BJ (cell line): ENCODE results near the gene CPA4. TPM values are rescaled to one million over a fixed set of nuclear protein-coding genes. Genes with fewer than 3 reads are reported as not detected.

Source experiments
- CTCF ChIA-PET: fragments of 350-600 bp; formaldehyde crosslinking; extraction: SDS; loops from one replicate; lab custom pipeline; 2021; ENCODE audit warnings: antibody characterized with exemption, inconsistent platforms; lab: Yijun Ruan, JAX
- POLR2A ChIA-PET: fragments of 300-600 bp; sonication (Branson Sonifier 250); formaldehyde crosslinking; extraction: SDS; loops from one replicate; lab custom pipeline; 2021; ENCODE audit warnings: antibody characterized with exemption; lab: Charles Lee
- DNase-seq: peaks from one replicate; pipeline ENCODE4 v3.0.0-alpha.2; 2011; ENCODE audit warnings: low read depth
- H3K27me3 ChIP-seq: 2 replicates; pipeline ENCODE4 v1.6.0; 2011; ENCODE audit warnings: low read length; ENCODE audit not compliant: control insufficient read depth, insufficient read depth
- H3K36me3 ChIP-seq: 2 replicates; pipeline ENCODE4 v1.5.1; 2011; ENCODE audit warnings: low read length; ENCODE audit not compliant: control insufficient read depth, insufficient read depth
- H3K4me3 ChIP-seq: 2 replicates; pipeline ENCODE4 v1.5.1; 2011; ENCODE audit warnings: low read depth, mild to moderate bottlenecking, control low read depth, low read length
- CTCF ChIP-seq: IDR thresholded peaks from 2 replicates; pipeline ENCODE4 v1.5.1; 2011; ENCODE audit warnings: low read depth, mild to moderate bottlenecking, control low read depth, inconsistent platforms, low read length, moderate library complexity; ENCODE audit not compliant: insufficient read depth
- polyA plus RNA-seq: library from polyadenylated mRNA; depleted of rRNA; stranded (reverse); fragments of >200 nt; gene quantifications from 2 replicates; pipeline ENCODE4 v1.2.3, GENCODE V29; 2011

Gene CPA4
- polyA plus RNA-seq, 1 experiment, result 52.5 TPM

- Histone ChIP-seq H3K36me3 (no peaks in the 10 kb centered on the region), H3K4me3 (no peak overlapping the region), H3K27me3 (no peaks in the 10 kb centered on the region; the same call in 1 of the 2 replicates)
- ChIA-PET POLR2A (no interaction called here), CTCF (interaction anchor here (0.6 to 1.0 kb wide), 2 partner anchors 27 to 125 kb away, joined by 3 to 4 read pairs; no protein-coding TSS in a partner anchor)
- no peak for DNase-seq
- TF ChIP-seq CTCF, result no peak
These were observed 24.3 kb upstream of the CPA4 start for GRCh38 chr7:130268463-130269317.

- ChIA-PET CTCF (interaction anchor here (0.6 kb wide), 1 partner anchor 126 kb away, joined by 3 read pairs; no protein-coding TSS in a partner anchor), POLR2A (no interaction called here)
These were observed 23.7 kb upstream of the CPA4 start for GRCh38 chr7:130269318-130269694.

GRCh38 chr7:130270947-130271800, 21.8 kb upstream of the CPA4 start:
- CTCF ChIA-PET, result no interaction called here
- no peaks in the 10 kb centered on the region; the same call in 1 of the 2 replicates for H3K27me3 ChIP-seq
- H3K36me3 ChIP-seq, result no peaks in the 10 kb centered on the region
- TF ChIP-seq CTCF, result no peak
- DNase-seq, result no peak
- POLR2A ChIA-PET, result no interaction called here
- H3K4me3 ChIP-seq, result no peak overlapping the region

More at GRCh38 chr7:130269318-130269694, 23.7 kb upstream of the CPA4 start:
- no peaks in the 10 kb centered on the region; the same call in 1 of the 2 replicates for H3K27me3 ChIP-seq
- DNase-seq, result no peak
- no peak for TF ChIP-seq CTCF
- H3K36me3 ChIP-seq, result no peaks in the 10 kb centered on the region
- H3K4me3 ChIP-seq, result no peak overlapping the region

- no peak overlapping the region for H3K4me3 ChIP-seq
- DNase-seq, result no peak
These were observed 20.4 kb upstream of the CPA4 start for GRCh38 chr7:130272381-130273080.

More at GRCh38 chr7:130272381-130273080, 20.4 kb upstream of the CPA4 start:
- POLR2A ChIA-PET, result no interaction called here
- no peak for TF ChIP-seq CTCF
- Histone ChIP-seq H3K36me3 (no peaks in the 10 kb centered on the region), H3K27me3 (no peaks in the 10 kb centered on the region; the same call in 1 of the 2 replicates)
- CTCF ChIA-PET, result interaction anchor here (0.5 kb wide), 1 partner anchor 486 kb away, joined by 3 read pairs; no protein-coding TSS in a partner anchor
